ENCODE data around the gene RPL27A.

DNA sequence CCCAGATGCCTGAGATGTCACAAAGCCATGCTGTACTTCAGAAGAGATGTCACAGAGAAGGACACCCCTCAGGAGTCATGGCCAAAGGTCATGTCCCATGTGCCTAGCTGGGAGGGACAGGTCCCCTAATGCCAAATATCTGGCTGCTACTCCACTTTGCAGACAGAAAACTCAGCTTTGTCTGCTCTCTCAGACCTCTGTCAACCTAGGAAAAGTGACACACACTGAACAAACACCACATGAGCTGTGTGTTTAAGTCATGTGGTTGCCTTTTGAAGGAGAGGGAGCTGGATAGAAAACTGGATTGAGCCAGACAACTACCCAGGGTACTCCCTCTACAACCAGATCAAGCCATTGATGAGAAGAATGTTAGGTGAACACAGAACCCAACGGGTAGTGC, 3.6 kb upstream of the RPL27A start:
- TF ChIP-seq EZH2 (IDR thresholded peaks at IDR 0.05; ENCODE audit: borderline replicate concordance, low read depth, low read length, poor library complexity, severe bottlenecking): no peak
- TF ChIP-seq, protein P1, sequence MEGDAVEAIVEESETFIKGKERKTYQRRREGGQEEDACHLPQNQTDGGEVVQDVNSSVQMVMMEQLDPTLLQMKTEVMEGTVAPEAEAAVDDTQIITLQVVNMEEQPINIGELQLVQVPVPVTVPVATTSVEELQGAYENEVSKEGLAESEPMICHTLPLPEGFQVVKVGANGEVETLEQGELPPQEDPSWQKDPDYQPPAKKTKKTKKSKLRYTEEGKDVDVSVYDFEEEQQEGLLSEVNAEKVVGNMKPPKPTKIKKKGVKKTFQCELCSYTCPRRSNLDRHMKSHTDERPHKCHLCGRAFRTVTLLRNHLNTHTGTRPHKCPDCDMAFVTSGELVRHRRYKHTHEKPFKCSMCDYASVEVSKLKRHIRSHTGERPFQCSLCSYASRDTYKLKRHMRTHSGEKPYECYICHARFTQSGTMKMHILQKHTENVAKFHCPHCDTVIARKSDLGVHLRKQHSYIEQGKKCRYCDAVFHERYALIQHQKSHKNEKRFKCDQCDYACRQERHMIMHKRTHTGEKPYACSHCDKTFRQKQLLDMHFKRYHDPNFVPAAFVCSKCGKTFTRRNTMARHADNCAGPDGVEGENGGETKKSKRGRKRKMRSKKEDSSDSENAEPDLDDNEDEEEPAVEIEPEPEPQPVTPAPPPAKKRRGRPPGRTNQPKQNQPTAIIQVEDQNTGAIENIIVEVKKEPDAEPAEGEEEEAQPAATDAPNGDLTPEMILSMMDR (conservative IDR thresholded peaks at IDR 0.05; ENCODE audit: low read depth, low read length): no peak
